IPS DF 19.7 (cell line): ENCODE measurements around the gene CFD.

Source experiments
- DNase-seq: peaks from one replicate; pipeline ENCODE4 v3.0.0-alpha.2; 2013; ENCODE audit warnings: low read depth, low spot score

Gene CFD

DNA sequence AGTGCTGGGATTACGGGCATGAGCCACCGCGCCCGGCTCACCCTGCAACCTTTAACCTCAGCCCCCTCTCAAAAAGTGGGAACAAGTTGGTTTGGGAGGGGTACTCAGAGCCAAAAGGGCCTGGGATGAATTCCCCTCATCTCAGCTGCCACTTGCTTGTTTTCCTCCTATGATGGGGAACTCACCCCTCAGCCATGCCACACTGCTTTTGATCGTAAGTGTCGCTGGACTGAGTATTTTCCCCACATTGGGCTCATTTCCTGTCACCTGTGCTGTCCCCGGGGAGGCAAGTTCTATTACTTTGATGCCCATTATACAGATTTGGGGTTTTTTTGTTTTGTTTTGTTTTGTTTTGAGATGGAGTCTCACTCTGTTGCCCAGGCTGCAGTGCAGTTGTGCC, 47.0 kb downstream of the CFD start:
- no peak for DNase-seq

GRCh38 chr19:907183-907853, 47.9 kb downstream of the CFD start:
- no peak for DNase-seq

- DNase-seq, result no peak
Measured at GRCh38 chr19:911197-912033, 52.0 kb downstream of the CFD start.

- no peak for DNase-seq
Measured at GRCh38 chr19:912181-913079, 53.0 kb downstream of the CFD start.
